Activated CD8-positive, alpha-beta memory T cell treated with anti-CD3 and anti-CD28 coated beads, Interleukin-2, amount 50 U/mL, for 24 hours (primary cell): ENCODE data around the gene PXDN.
A peak's percentile ranks its signal among the peaks of the same experiment; 100 is the strongest.
"Not testable (repeated sequence)": the region's sequence is repeated elsewhere in the genome, so short reads cannot be mapped to it uniquely, and the experiment has no call there.

Experiments
- DNase-seq: peaks from one replicate; pipeline ENCODE4 v3.0.0-alpha.2; 2020; ENCODE audit errors: extremely low read depth

The PXDN gene, protein sequence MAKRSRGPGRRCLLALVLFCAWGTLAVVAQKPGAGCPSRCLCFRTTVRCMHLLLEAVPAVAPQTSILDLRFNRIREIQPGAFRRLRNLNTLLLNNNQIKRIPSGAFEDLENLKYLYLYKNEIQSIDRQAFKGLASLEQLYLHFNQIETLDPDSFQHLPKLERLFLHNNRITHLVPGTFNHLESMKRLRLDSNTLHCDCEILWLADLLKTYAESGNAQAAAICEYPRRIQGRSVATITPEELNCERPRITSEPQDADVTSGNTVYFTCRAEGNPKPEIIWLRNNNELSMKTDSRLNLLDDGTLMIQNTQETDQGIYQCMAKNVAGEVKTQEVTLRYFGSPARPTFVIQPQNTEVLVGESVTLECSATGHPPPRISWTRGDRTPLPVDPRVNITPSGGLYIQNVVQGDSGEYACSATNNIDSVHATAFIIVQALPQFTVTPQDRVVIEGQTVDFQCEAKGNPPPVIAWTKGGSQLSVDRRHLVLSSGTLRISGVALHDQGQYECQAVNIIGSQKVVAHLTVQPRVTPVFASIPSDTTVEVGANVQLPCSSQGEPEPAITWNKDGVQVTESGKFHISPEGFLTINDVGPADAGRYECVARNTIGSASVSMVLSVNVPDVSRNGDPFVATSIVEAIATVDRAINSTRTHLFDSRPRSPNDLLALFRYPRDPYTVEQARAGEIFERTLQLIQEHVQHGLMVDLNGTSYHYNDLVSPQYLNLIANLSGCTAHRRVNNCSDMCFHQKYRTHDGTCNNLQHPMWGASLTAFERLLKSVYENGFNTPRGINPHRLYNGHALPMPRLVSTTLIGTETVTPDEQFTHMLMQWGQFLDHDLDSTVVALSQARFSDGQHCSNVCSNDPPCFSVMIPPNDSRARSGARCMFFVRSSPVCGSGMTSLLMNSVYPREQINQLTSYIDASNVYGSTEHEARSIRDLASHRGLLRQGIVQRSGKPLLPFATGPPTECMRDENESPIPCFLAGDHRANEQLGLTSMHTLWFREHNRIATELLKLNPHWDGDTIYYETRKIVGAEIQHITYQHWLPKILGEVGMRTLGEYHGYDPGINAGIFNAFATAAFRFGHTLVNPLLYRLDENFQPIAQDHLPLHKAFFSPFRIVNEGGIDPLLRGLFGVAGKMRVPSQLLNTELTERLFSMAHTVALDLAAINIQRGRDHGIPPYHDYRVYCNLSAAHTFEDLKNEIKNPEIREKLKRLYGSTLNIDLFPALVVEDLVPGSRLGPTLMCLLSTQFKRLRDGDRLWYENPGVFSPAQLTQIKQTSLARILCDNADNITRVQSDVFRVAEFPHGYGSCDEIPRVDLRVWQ (N-terminal part only)

DNA sequence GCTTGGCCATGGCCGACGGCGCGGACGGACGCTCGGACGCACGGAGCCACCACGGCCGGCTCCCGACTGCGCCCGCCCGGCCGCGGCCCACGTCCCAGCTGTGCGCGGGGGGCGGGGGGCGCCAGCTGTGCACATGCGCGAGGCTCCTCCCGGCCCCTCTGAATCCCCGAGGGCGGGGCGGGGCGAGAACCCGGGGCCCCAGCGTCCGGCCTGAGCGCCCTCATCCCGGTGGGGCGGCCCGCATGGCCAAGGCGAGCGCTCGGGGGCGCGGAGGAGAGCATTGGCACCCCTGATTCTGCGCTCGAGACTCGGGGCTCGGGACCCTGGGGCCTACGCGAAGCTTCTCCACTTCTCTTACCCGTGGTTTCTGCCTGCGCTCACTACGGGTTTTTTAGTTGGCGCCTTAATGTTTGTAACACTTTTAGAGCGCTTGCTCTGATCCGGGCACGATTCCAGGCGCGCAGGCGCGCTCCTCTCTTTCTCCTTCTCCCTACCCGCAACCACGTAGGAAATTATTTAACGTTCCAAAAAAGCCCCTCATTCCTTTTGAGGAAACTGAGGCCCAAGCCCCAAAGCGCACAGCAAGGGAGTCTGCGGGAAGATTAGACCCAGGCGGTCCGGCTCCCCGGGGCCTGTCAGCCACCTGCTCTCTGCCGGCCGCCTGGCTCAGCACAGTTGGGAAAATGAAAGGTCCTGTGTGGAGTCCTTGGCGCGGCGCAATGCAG lies at the start of gene PXDN:
Gene PXDN, minus strand, starts transcription at position 70 of the 725 bp plus-strand sequence. Its CDS starts 60 bp downstream, at position 10.
- DNase-seq: no peak

DNA sequence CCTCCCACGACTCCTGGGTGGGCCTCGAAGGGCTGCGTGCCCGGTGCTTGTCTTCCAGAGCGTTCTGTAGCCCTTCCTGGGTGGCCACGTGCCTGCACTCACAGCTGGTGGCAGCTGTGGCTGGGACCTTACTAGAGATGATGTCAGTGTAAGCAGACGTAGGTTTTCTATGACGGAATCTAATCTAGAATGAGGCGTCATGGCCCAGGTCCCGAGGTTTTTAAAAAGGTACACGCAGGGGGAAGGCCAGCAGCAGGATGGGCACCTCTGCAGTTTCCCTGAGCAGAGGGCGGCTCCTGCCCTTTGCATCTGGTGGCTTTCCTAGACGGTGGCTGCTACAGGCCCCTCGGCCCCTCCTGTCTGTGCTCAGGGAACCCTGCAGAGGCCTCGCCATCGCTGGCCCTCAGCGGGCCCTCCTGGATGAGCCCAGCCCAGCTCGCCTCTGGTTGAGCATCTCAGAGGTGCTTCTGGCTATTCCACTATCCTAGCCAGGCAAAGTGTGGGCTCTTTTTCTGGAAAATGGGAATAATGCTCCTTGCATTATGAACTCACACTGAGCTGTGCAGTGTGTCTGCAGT lies 49.6 kb upstream of the PXDN start:
- DNase-seq: no peak

DNA sequence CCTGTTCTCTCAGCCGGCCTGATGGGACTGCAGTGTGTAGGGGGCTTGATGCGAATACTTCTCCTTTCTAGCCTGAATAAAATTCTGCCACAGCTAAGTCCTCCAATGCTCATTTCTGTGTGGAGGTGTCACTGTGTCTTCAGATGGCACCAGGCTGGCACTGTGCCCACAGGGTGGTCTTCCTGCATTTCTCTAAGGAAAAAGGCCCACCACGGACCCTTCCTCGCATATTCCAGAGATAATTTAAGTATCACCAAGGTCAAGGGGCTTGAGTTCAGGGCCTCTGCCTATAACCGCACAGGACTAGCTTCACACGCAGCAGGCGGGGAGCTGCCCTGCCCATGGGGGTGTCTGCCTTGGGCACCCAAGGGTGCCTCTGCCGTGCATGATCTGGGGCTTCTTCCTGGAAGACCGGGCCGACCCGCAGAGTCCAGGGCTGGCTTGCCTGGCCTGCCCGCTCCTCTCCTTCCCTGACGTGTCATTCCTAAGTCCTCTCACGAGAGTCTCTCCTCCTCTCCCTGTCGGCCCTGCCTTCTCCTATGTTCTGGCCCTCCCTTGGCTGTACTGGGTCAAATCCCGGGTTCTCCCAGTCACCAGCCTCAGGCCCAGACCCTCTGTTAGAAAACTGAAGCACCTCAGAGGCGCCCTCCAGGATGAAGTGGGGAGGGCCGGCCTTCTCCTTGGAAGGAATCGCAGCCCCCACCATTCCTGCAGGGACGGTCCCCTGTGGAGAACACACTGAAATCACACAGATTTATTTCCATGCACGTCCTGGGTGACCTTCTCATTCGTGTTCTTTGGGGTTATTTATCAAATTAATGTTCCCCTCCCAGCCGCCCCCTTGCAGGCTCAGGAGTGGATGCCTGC lies 48.9 kb upstream of the PXDN start:
- DNase-seq: no peak

DNA sequence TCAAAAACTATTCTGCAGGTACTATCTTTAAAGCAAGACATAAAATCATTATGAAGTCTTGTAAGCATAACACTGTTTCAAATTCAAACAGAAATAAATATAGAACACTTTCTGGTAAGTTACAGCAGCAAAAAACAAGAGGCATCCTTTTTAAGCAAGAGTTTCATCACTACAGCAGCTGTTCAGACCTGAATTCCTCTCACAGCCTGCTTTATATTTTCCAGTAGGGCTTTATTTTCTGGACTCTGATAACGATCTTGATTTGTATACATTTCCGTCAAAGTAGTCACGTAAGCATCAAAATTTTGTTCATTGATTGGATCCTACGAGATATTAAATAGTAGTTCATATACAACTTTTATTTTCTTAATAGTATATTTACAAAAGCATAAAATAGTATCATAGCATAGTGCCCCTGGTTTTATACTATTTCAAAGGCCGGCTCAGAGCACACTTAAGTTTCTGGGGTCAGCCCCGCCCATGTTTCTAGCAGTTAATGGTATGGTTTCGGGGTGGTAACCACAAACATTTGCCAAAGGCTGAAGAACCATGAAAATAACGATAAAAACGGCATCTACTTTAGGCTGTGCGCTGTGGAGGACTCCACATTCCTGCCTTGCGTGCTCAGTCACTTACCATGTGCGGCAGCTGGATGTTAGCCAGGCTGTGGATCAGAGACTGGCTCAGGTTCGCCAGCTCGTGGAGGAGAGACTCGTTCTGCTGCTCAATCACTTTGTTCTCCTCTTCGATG lies 47.5 kb upstream of the PXDN start:
- DNase-seq: no peak

DNA sequence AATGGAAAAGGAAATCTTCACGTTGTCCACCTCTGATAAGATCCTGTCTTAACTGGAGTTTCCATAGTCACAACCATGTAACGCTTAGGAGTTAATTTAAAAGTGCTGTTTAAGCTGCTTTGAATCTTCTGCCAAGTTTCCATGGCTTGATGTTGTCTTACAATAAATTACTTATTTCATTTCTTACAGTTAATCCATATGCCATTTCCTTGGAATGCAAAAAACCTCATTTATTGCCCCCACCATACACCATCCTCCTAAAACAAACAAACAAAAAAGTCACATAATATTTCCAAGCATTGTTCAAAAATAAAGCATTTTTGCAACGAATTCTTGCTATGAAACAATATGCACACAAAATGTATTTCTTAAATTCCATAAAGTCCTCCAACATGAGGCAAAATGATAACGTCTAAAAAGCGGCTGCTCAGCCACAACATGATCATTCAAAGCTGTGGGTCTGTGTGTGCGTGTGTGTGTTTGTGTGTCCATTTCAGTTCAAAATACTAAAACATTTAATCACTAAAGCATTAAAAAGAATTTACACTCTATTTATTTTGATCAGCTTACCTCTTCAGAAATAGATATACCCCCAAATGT lies 46.8 kb upstream of the PXDN start:
- DNase-seq: no peak

DNA sequence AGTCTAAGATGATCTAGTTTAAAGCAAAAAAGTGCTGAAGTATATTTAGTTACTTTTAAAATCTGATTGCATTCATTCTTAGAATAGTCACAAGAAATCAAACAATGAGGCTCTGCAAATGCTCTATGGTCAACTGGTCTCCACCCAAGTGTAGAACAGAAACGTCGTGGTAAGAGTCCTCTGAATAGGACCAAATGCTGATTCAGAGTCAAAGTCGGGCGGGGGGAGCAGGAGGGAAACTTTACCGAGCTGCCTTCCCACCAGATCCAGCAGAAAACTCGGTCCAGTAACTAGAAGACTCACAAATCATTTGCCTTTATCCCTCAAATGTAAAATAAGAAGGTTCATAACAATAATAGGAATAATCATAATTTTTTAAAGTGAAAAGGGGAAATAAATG lies 46.2 kb upstream of the PXDN start:
- no peak for DNase-seq

DNA sequence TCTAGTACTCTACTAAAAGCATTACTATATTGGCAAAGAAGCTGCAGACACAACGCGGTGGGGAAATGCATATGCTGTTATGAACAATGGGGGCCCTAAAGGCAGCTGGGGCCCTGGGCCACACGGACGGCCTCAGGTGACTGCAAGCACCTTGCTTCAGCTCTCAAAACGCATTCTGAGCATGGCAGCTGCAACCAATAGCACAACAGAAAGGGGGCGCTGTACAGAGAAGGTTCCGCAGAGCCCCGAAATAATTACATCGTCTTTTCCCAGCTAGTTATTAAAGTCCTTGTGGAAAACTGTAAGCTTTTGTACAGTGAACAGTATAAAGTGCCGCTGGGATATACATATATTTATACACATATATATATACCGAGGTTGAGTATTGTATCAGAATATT lies 45.3 kb upstream of the PXDN start:
- DNase-seq: no peak

DNA sequence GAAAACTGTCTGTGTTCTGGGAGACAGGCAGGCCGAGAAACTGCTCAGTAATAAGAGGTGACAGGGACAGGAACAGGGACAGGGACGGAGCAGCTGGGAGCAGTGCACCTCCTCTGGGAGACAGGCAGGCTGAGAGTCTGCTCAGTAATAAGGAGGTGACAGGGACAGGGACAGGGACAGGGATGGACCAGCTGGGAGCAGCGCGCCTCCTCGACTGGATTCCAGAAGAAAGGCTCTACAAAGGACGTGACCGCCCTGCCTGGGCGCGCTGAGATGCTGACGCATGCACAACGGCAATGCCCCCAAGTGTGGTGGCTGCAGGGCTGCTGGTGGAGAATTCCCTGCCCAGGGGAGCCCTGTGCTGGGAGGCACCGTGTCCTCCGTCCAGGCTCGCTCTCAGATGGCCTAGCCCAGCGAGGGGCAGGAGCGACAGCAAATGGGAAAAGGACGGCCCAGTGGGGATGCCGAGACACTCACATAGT lies 44.2 kb upstream of the PXDN start:
- no peak for DNase-seq

DNA sequence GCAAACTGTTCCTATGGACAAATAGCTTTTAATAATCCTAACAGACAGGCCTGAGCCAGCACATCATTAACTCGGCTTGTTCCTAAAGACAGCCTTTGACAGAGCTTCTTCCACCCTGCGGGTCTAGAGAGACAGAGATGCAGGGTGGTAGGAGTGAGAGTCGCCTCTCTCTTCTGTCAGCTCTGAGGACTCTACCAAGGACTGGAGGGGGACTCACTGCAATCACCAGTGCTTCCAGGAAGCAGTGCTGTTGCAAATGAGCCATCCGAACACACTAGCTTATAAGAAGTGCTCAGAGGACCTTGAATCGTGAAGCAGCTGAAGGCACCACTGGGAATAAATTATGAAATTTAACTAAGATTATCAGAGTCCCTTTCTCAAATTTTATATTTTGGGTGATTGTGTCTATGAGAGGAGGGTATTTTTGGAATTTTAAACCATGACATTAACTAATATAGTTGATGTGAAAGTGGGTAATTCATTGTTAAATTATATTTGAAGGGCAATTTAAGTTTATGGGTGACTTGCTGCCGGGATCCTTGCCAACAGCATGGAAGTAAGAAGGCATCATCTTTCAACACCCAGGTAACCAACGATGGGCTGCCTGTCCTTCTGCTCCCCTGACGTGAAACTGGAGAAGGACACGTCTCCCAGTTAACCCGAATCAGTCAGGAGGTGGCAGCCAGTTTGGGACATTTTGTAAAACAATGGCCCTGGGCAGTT lies 43.6 kb upstream of the PXDN start:
- no peak for DNase-seq

DNA sequence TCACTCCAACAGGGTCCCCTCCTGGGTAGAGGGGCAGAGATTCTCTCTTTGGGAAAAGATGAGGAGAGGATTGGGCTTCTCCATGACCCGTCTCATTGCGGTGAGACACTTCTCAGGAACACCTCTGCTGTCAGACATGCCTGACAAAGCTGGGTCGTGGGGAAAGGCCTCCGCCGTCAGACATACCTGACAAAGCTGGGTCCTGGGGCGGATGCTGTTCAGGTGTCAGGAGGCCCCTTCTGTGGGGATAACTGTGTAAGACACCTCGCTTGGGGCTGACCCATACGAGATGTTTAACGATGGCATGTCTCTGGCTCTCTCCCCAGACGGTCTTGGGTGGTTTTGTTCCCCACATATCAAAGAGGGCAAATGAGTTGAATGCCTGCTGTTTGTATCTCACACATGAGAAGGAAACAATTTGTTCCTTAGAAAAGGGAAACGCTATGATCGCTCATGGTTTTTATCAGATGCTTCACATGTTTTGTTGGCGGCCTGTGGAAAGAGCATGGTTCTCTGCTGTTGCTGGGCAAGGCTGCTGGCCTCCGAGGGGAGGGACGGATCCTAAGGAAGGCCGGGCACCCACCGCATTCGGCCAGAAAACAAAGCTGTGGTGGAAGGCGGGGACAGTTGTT lies 40.8 kb upstream of the PXDN start:
- no peak for DNase-seq

DNA sequence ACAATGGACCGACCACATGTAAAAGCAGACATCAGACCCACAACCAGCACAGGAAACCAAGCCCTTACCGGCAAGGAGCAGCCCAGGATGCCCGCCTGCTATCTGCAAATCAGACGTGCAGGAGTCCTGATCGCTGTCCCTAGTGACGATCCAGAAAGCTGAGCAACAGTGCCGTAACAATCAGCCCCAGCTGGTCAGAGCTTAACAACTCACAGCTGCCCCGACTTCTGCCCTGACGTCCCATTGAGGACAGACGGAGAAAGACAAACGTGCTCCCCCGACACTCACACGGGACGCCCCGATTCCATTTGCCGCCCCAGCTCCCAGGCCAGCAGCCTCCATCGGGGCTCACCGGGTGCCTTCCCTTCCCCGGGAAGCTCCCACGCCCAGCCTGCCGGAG lies 39.8 kb upstream of the PXDN start:
- no peak for DNase-seq

DNA sequence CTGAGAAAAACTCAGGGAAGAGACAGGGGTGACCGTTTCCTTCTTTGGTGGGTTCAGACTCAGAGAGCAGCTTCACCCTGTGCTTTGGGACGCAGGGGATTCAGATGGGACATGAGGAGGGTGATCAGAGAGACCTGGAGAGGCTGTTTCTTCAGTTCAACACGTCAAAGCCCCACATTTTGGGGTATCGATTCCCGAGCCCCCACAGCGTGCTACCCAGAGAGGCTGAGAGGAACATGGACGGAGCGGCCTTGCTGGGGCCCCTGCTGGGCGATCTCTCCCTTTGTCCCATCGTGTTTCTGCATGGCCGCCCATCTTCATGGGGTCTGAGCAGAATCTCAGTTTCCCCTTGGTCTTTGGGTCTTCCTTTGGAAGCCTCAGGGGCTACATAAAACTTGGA lies 38.2 kb upstream of the PXDN start:
- no peak for DNase-seq

DNA sequence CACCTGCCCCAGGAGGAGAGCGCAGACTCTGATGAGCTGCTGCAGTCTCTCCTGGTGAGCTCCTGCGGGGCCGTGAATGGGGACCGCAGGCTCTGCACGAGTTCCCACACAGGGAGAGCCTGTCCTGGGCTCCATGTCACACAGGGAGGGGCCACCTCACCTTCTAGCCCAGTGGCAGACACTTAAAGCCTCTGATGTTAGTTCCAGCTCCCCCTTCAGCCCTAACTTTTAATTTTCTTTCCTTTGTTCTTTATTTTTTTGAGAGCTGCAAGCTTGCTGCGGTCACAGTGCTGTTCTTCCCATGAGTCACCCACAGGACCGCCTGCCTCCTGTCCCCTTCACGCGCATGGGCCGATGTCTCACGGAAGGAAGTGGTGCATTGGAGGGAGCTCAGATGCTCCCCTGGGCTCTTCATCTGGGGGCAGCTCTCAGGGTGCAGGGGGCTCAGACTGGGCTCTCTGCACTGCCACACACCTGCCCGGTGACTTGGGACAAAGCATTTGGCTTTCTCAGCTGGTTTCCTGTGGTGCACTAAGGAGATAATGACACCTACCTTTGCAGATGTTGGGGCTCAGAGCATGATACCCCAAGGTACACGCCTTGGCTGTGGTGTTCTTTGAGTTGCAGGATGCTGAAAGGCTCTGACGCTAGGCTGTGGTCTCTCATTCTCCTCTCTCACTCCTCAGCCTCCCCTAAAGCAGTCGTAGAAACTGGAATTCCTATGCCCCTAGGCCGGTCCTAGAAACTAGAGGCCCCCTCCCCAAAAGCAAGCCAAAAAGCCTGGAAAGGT lies 37.2 kb upstream of the PXDN start:
- peak; percentile 8 for DNase-seq

DNA sequence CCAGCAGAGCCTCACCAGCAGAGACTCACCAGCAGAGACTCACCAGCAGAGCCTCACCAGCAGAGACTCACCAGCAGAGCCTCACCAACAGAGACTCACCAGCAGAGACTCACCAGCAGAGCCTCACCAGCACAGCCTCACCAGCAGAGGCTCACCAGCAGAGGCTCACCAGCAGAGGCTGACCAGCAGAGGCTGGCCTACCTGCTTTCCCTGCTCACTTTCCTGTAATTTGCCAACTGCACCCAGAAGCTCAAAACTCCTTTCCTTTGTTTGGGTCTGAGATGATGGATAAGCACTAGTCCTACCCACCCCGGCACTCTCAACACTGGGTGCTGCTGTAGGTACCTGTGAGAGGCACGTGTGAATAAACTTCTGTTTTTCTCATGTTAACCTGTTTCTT lies 36.4 kb upstream of the PXDN start:
- no peak for DNase-seq

DNA sequence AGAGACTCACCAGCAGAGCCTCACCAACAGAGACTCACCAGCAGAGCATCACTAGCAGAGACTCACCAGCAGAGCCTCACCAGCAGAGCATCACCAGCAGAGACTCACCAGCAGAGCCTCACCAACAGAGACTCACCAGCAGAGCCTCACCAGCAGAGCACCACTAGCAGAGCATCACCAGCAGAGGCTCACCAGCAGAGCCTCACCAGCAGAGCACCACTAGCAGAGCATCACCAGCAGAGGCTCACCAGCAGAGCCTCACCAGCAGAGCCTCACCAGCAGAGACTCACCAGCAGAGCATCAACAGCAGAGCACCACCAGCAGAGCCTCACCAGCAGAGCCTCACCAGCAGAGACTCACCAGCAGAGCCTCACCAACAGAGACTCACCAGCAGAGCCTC lies 35.7 kb upstream of the PXDN start:
- DNase-seq: not testable (repeated sequence)

DNA sequence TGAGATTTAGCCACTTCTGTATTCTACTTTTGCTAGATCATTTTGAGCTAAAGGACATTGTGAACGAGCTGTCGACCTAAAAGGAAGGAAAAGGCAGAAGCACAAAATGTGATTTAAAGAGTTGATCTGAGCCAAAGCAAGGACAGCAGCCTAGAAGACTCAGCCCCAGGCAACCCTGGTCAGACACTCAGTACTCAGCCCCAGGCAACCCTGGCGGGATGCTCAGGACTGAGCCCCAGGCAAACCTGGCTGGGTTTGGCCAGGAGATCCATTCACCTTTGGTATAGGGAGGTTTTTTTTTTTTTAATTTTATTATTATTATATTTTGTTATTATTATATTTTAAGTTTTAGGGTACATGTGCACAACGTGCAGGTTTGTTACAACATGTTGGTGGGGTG lies 34.3 kb upstream of the PXDN start:
- no peak for DNase-seq

DNA sequence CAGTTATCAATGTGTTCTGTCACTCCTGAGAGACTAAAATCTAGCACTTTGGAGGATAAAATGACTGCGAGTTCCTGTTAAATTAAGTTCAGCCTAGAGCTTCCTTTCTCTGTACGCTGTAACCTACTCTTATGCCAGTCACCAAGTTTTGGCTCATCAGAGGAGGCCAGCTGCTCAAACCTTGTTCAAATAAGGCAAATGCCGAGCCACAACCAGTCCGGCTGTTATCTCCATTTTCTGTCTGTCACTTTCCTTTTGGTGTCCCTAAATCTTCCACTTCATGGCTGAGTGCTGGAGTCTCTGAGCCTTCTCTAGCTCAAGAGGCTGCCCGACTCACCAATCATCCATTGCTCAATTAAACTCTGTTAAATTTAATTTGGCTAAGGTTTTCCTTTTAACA lies 33.5 kb upstream of the PXDN start:
- no peak for DNase-seq
